Stimulated activated CD4-positive, alpha-beta T cell treated with anti-CD3 and anti-CD28 coated beads, Interleukin-1b, Interleukin-23, amount 100 ng/mL, for 4 hours (primary cell): ENCODE measurements around the gene ABHD8.

ENCODE experiments used
- DNase-seq, 2 donors: peaks; one replicate each; pipeline ENCODE4 v3.0.0-alpha.2; 2020; ENCODE audit warnings: low read depth in 2 of 2

The ABHD8 gene

DNA sequence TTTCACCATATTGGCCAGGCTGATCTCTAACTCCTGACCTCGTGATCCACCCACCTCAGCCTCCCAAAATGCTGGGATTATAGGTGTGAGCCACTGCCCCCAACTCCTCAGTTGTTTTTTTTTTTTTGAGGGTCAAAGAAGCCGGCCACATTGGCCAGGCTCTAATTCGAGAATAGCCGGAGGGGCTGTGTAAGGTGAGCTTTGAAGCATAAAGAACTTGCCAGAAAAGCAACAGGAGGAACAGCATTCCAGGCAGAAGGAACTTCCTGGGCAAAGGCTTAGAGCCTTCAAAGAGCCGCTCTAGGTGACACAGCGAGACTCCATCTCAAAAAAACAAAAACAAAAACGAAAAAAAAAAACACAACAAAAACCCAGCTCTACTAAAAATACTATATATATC, 37.2 kb downstream of the ABHD8 start:
- DNase-seq, result no peak

DNA sequence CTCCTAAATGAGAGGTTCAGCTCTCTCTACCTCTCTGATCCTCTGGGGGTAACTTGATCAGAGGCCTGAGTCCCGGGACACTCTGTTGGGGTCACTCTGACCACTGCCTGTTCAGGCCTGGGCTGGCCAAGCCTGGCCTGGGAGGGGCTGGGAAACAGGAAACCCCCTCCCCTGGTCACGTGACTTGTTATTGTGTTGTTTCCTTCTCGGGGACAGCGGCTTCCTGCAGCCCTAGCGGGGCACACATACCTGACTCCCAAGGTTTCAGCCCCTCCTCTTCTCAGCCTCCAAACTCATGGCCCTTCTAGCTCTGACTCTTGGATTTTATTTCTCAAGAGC, 38.6 kb downstream of the ABHD8 start, which contains the start of gene USHBP1:
USHBP1 (minus strand) TSS at position 105 of the 339 bp plus-strand sequence. CDS start 446 bp downstream, outside the sequence.
- no peak for DNase-seq

DNA sequence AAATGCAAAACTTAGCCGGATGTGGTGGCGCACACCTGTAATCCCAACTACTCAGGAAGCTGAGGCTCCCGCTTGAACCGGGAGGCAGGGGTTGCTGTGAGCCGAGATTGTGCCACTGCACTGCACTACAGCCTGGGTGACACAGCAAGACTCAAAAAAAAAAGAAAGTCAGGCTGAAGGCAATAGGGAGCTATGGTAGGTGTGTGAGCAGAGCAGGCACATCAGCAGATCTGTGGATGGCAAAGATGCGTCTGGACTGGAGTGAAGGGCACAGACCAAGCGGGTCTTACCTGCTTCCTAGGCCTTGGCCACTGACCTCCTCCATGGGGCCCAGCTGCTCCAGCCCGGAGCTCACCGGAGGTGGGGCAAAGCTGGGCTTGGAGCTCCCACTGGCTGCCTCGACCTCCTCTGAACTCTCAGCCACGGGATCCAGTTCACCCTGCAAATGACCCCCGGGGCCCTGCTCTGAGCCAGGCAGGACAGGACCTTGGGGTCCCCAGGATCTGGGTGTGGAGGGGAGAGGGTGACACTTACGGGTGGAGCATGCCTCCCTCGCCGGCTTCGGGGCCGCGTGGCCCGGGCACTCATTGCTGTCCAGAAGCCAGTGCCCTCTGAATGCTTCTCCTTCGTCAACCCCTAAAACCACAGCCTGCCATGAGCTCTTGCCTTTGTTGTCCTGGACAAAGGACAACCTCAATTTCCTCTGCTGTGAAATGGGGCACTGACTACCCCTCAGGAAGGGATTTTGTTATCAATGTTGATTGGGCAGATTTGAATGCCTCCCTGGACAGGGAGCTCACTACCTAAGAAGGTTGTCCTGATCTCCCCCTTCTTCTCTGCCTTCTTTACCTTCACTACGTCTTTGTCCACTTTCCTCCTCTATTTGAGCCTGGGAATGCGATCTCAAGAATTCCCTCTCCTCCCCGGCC, 39.2 kb downstream of the ABHD8 start:
- DNase-seq, result no peak

DNA sequence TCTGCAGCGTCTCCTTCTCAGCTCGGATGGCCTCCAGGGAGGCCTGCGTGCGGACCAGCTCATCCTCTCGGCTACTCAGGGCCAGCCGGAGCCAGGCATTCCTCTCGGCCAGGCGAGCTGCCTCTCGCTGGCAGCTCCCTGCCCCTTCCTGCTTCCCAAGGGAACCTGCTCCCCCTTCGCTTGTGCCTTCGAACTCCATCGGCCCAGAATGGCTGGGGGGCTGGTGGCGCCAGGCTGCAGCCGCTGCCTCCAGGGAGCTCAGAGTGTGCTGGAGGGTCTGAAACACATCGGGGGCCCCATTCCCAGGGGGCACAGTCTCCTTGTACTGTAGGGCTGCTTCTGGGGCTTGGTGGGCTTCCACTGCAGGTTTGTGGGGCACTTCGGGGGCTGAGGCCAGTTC, 40.7 kb downstream of the ABHD8 start:
- DNase-seq, result no peak

DNA sequence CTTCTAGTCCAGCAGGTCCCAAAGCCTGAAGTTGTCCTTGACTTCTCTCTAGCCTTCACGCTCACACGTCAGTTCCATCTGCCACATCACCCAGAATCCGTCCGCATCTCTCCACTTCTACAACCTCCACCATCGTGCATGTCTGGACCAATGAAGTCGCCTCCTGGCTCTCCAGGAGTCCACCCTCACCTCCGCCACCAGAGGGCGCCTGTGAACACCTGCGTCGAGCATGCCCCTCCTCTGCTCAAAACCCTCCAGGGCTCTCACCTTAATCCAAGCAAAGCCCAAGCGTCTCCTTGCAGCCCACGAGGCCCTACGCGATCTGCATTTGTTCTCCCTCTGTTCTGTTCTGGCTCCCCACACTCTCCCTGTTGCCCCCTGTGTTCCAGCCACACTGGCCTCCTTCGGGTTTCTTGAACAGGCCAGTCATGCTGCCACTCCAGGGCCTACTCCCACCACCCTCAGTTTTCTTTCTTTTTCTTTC, 42.3 kb downstream of the ABHD8 start:
- DNase-seq, result peak; percentile 88 to 89

DNA sequence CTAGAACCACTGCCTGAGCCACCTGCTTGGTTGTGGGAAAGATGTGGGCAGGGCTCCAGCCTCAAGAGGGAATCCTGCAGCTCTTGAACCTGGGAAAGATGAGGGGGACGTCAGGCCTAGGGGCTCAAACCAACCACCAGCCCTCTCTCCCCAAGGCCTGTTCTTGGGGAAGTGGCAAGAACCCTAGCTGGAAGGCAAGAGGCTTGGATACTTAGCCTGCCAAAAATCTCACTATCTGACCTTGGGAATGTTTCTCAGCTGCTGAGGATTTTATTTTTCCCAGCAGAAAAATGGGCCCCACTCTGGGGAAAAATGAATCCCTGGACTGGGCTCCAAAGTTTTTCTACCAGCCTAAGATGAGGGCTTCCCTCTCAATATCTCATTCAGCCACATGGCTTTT, 43.3 kb downstream of the ABHD8 start:
- no peak for DNase-seq

DNA sequence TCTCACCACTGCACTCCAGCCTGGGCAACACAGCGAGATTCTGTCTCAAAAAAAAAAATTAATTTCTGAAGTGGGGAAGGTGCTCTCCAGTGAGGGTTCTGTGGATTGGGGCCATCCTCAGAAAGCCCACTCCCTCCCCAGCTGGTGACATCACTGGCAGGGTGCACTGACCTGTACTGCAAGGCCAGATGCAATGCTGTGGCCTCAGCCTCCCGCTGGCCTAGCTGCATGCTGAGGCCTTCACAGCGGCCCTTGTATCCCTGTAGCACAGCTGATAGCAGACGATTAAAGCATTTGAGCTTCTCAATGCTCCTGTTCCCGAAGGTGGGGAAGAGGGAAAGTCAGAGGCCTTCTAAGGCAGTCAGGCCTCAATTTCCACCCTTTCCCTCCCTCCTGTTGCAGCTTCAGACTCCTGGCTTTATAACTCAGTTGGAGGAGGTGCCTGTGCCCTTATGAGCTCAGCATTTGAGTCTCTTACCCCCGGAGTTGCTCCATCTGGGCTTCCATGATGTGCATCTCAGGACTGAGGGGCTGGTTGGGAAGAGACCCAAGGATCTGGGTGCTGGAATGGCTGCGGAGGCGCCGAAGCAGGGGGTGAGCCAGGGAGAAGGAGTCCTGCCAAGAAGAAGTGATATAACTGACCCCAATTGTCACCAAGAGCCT, 44.0 kb downstream of the ABHD8 start:
- no peak for DNase-seq

DNA sequence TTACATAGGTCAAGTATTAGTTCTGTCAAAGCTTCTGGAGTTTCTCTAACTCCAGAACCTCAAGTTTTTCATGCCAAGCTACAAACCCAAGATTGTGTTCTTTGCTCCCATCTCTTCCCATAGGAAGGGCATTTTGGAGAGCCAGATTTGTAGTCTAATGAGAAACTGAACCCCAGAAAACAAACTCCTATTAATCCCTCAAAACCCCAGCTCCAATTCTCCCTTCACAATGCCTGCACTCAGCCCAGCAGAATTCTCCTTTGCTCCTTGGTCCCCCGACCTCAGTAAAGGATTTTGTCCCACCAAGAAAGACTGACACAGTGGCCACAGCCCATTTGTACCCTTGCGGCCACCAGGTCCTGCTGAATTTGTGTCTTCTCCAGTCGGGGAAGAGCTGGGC, 47.1 kb downstream of the ABHD8 start:
- DNase-seq, result no peak

DNA sequence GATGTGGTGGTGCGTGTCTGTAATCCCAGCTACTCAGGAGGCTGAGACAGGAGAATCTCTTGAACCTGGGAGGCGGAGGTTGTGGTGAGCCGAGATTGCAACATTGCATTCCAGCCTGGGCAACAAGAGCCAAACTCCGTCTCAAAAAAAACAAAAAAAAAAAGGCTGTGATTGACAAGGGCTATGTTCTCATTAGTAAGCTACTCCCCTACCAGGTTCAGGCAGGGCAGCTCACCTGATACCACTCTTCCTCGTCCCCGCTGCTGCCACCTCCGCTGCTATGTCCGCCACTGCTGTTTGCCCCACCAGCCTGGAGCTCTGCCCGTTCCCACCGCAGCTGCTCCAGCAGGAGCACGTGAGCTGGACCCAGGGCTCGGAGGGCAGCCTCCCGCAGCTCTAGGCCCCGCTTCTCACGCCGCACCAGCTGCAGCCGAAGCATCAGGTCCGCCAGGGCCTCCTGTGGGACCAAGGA, 48.0 kb downstream of the ABHD8 start:
- DNase-seq, result no peak

DNA sequence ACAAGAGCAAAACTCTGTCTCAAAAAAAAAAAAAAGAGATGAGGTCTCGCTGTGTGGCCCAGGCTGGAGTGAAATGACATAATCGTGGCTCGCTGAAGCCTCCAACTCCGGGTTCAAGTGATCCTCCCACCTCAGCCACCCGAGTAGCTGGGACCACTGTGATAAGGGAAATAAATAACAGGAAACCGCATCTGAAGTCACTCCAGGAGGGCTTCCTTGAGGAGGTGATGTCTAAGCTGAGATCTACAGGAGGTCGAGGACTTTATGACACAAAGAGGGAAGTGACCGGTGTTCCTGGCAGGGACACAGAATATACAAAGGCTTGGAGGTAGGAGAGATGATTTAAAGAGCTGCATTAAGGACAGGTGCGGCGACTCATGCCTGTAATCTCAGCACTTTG, 48.6 kb downstream of the ABHD8 start:
- DNase-seq, result no peak

DNA sequence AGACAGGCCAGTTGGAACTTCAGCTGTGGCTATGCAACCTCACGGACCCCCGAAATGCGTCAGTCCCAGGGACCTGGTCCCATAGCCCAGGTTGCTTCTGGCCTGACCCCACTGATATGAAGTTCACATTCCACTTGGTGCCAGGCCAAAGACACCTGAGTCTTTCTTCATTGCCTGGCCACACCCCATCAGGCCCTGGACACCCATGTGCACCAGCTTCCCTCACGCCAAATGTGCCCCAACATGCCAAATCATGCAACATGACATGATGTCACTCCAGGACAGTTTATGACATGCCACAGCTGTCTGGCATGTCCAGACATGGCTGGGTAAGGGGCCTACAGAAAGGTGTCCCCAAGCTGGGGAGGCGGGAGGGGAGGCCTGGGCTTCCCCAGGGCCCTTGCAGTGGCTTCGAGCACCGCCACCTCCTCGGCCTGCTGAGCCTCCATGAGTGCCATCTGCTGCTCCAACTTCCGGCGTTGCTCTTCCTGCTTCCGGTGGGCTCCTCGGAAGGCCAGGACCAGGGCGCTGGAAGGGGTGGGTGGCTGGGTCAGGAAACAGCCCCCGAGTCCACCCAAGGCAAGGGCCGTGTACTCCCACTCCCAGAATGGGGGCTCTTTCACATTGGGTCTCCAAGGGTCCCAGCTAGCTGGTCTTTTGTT, 53.2 kb downstream of the ABHD8 start:
- no peak for DNase-seq

DNA sequence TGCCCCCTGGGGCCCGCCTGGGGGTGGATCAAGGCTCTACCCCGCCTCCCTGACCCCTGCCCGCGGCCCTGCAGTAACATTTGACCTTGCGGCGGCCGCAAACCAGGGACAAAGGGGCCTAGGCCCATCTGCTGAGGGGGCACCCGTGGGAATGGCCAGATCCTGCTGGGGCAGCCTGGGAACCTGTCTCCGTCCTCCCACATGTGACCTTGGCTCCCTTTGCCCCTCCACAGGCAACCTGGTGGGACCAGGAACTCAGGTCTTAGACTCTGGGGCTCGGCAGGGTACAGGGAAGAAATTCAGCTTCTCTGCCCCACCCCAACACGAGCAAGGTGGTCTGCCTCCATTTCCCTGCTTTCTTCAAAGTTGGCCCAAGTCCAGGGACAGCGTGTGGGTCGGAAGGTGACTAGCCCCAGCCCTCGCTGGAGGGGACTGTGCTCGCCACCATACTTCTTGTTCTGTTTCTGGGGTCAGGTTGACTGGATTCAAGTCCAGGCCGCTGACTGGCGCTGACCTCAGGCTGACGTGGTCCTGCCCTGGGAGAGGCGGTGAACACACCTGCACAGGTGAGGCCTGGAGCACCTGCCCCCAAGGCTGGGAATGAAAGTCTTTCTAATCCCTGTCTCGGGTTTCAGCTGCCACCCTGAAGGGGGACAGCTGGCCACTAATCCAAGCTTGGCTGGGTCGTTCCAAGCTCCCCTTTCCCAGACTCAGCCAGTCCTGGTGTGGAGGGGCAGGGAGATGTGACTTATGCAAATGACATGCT, 55.0 kb downstream of the ABHD8 start:
- DNase-seq, result no peak

DNA sequence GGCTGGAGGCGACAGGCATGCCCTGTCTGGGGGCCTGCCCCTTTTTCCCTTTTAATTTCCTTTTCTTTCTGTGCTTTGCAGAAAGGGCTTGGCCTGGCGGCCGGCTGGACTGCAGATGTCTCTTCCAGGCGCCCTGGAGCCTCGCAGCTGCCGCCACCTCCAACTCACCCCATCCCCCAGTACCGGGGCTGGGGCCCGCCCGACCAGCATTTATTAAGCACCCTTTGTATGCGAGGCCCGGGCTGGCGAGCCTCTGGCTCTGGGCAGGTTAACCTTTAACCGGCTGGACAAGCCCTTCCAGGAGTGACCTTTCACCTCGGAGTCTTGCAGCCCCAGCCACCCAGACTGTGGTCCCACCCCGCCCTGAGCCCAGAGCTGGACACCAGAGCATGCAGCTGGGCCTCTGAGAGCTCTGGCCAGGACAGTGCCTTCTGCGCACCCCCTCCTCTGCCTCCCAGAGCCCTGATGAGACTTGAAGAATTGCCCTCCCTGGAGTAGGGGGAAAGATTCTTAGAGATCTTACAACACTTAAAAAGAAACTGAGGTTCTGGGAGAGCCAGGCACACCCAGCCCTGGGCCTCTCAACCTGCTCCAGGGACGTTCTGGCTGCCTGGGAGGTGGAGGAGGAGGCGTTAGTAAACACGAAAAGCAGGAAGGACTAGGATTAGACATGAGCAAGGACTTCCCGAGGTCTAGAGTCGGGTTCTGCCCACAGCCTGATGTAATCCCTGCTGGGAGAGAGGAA, 56.4 kb downstream of the ABHD8 start:
- no peak for DNase-seq

DNA sequence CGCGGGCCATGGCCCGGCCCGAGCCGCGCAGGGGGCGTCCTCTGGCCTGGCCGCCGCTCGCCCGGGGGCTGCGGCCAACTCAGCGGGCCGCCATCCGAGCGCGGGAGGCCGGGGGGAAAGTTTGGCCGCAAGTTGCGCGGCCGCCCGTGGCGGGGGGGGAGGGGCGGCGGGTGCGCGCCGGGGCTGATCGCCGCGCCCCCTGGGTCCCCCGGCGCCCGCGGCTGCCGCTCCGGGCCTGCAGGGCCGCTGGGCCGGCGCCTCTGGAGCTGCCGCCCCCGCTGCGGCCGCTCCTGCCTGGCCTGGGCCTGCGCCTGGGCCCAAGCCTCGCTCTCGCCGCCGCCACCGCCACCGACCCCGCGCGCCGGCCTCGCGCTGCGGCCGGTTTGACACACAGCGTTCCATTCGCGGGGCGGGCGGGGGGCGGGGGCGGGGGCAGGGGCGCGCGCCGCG, 57.7 kb downstream of the ABHD8 start, which contains the start of gene NR2F6:
NR2F6 (minus strand) TSS at position 385 of the 450 bp plus-strand sequence. CDS start 699 bp downstream, outside the sequence.
- no peak for DNase-seq

DNA sequence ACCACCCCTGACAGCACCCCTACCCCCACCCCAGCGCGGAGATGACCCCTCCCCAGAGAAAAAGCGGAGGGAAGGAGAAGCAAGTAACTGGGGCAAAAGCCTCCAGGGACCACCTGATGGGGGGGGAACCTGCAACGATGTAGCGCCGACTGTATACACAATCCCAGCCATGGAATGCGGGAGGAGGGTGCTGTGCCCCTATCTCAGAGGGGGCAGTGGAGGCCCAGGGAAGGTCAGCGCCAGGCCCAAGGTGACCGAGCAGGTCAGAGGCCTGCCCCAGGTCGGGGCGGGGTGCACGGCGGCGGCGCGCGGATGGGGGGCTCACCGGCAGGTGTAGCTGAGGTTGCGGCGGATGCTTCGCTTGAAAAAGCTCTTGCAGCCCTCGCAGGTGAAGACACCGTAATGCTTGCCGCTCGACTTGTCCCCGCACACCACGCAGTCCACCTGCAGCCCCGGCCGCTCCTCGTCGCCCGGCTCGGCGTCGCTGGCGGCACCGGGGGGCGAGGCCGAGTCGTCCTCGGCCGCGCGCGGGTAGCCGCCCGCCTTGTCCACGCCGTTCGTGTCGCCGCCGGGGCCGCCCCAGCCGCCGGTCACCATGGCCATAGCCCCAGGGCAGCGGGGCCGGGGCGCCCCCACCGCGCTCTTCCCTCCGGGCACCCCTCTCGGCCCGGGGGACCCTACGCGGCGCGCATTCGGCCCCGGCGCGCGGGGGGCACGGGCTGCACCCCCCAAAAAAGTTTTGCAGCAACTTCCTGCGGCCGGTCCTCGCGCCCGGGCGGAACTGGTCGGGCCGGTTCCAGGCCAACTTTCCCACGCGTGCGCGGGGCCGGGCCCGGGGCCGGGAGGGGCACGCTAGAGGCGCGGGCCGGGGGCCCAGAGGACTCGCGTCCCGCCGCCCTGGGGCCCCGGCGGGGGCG, 58.3 kb downstream of the ABHD8 start:
- DNase-seq, result no peak

DNA sequence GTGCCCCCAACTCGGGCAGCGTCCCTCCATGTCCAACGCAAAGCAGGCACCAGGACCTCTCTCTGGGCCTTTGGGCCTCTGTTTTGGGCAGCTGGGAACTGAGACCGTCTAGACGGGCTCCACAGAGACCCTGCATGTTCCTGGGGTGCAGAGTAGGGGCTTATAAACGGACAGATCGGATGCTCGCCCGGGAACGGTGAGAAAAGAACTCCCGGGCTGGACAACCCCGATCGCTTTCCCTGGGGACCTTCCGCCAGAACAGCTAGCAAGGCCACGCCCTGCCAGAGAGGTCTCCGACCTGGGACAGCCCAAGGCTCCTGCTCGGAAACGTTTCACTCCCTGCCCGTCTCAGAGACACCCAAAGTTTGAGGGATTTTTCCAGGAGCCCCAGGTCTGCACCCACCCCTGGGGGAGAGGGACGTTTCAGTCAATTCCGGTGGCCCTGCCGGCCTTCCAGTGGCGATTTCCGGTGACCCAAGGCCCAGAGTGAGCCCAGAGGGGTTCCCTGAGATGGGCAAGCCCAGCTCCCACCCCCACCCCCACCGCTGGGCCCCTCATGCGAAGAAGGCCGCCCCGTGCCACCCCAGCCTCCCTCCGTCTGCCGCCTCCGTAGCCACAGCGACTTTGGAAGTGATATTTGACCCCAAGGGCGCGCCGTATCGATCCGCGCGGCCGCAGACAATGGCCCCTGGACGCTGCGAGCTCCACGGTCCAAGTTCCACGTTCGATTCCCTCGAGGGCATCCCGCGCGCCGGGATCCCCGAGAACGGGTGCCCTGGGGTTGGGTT, 59.2 kb downstream of the ABHD8 start:
- DNase-seq, result no peak

DNA sequence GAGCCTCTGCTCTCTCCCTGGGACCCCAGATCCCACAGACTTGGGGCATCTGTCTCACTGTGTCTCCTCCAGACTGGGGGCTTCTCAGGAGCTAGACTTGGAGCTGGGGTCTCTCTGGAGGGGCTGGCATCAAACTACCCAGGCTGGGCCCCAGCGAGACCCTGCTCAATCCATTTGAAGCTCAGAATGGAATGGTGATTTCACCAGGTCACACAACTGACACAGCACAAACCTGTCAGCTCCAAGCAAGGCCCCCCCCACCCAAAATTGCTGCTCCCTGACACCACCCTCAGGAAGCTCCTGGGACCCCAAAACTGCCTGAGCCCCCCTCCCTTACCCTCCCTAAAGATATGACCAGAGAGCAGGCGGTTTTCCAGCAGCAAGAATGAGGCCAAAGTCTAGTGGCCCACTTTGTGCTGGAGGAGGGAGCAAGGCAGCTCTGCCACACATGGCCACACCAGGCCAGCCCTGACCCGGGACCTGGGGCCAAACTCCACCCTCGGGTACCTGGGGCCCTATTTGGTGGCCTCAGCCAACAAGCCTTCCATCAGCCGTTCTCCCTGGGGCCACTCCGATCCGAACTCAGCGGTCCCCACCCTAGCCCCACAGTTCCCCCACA, 59.9 kb downstream of the ABHD8 start:
- no peak for DNase-seq
